HG03066 (cell line): ENCODE data around the gene ZNF80.

Source experiments
- ATAC-seq: cut with Tn5 transposase; IDR thresholded peaks from one replicate; pipeline ENCODE4 v1.9.1; 2021; ENCODE audit warnings: low read depth; ENCODE audit not compliant: unreplicated experiment

ZNF80 gene

GRCh38 chr3:114221165-114221880 lies 16.1 kb downstream of the ZNF80 start:
- ATAC-seq = no peak

GRCh38 chr3:114219741-114220140 lies 17.6 kb downstream of the ZNF80 start:
- no peak for ATAC-seq

GRCh38 chr3:114218578-114219185 lies 18.7 kb downstream of the ZNF80 start:
- no peak for ATAC-seq

GRCh38 chr3:114218006-114218405 lies 19.4 kb downstream of the ZNF80 start:
- no peak for ATAC-seq

- no peak for ATAC-seq
These were observed 20.1 kb downstream of the ZNF80 start for GRCh38 chr3:114217266-114217665.

- ATAC-seq = no peak
These were observed 21.0 kb downstream of the ZNF80 start for GRCh38 chr3:114216186-114216970.

GRCh38 chr3:114214542-114215341 lies 22.6 kb downstream of the ZNF80 start:
- ATAC-seq = no peak

GRCh38 chr3:114213627-114214541 lies 23.5 kb downstream of the ZNF80 start:
- peak; percentile 87 for ATAC-seq

- no peak for ATAC-seq
These were observed 24.1 kb downstream of the ZNF80 start for GRCh38 chr3:114213292-114213626.

- no peak for ATAC-seq
These were observed 24.7 kb downstream of the ZNF80 start for GRCh38 chr3:114212646-114213045.

- peak; percentile 89 for ATAC-seq
These were observed 29.6 kb downstream of the ZNF80 start for GRCh38 chr3:114207768-114208167.

GRCh38 chr3:114206342-114206741 lies 31.0 kb downstream of the ZNF80 start:
- no peak for ATAC-seq

GRCh38 chr3:114205541-114205940 lies 31.8 kb downstream of the ZNF80 start:
- no peak for ATAC-seq

- ATAC-seq = no peak
These were observed 42.6 kb downstream of the ZNF80 start for GRCh38 chr3:114194750-114195149.

GRCh38 chr3:114192136-114192535 lies 45.2 kb downstream of the ZNF80 start:
- ATAC-seq = no peak

GRCh38 chr3:114186501-114186900 lies 50.9 kb downstream of the ZNF80 start:
- ATAC-seq = no peak
